ENCODE results near the gene FHOD3. TPM values are rescaled to one million over a fixed set of nuclear protein-coding genes. Genes with fewer than 3 reads are reported as not detected.

Gene FHOD3
- total RNA-seq, 4 donors from 2014 or later: 24.1 to 51.4 (median 33.8) TPM

DNA sequence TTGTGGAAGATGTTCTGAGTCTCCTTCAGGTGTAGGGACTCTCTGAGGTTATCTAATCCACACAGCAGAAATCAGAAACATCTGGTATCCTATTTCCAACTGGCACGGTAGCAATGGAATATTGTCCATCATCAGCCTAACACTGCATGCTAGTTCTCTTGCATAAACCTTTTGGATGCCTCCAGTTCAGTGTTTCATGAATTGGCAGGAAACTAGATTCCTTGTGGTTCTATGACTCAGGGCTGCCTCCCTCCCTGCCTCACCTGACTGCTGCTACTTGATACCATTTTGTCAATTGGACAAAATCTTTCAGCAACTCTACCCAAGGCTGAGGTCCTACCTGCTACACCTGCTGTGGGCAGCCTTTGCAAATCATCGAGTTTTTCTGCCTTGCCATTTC lies 400.4 kb downstream of the FHOD3 start:
- 62% methylated on average over 2 of the region's 2 CpGs for WGBS
- Histone ChIP-seq H3K36me3 (no peaks in the 10 kb centered on the region), H3K9me3 (no peaks in the 10 kb centered on the region), H3K4me1 (peaks cover 5 to 48% (median 34%) of the 10 kb centered on the region in 4 donors), H3K27me3 (no peaks in the 10 kb centered on the region), H3K4me3 (no peak overlapping the region), H3K27ac (replicated peaks in 1 of 4) (no peak overlapping the region)
- no peak for DNase-seq (ENCODE audit: extremely low spot score)
- no peak for TF ChIP-seq EP300 (IDR thresholded peaks at IDR 0.05)
- TF ChIP-seq, protein P1, sequence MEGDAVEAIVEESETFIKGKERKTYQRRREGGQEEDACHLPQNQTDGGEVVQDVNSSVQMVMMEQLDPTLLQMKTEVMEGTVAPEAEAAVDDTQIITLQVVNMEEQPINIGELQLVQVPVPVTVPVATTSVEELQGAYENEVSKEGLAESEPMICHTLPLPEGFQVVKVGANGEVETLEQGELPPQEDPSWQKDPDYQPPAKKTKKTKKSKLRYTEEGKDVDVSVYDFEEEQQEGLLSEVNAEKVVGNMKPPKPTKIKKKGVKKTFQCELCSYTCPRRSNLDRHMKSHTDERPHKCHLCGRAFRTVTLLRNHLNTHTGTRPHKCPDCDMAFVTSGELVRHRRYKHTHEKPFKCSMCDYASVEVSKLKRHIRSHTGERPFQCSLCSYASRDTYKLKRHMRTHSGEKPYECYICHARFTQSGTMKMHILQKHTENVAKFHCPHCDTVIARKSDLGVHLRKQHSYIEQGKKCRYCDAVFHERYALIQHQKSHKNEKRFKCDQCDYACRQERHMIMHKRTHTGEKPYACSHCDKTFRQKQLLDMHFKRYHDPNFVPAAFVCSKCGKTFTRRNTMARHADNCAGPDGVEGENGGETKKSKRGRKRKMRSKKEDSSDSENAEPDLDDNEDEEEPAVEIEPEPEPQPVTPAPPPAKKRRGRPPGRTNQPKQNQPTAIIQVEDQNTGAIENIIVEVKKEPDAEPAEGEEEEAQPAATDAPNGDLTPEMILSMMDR (IDR thresholded peaks at IDR 0.05): no peak
- no peak for TF ChIP-seq POLR2A (IDR thresholded peaks at IDR 0.05; ENCODE audit: low read depth)
- peak; percentile 54 to 61 for TF ChIP-seq POLR2AphosphoS5 (IDR thresholded peaks at IDR 0.05)
- intact Hi-C loops (cut with DNase I): no loop called here

DNA sequence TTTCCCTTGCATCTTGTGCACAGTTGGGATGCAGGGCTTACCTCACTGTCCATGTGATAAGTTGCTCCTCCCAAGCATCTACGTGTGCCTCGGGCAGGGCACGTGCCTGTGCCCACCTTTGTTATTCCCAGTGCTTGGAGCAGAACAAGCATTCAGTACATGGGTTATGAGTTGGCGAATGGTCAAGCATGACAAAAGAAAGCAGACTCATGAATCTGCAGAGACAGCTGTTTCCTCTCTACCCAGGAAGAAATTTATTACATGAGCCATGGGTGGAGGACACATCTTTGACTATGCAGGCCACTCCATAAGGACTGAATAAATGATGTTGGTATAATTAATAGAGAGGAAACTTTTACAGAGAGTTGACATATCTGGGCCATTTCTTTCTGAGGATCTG lies 403.4 kb downstream of the FHOD3 start:
- intact Hi-C loops (cut with DNase I): no loop called here
- no peaks in the 10 kb centered on the region for H3K36me3 ChIP-seq
- no peak for TF ChIP-seq POLR2A (IDR thresholded peaks at IDR 0.05; ENCODE audit: low read depth)
- no peak for TF ChIP-seq POLR2AphosphoS5 (IDR thresholded peaks at IDR 0.05)
- TF ChIP-seq EP300 (IDR thresholded peaks at IDR 0.05): no peak
- TF ChIP-seq, protein P1 (IDR thresholded peaks at IDR 0.05): no peak
- 78% methylated on average over 4 of the region's 4 CpGs for WGBS
- no peaks in the 10 kb centered on the region for H3K27me3 ChIP-seq
- H3K27ac ChIP-seq (replicated peaks in 1 of 4): no peak overlapping the region
- H3K4me3 ChIP-seq: no peak overlapping the region
- no peak for DNase-seq (ENCODE audit: extremely low spot score)
- H3K9me3 ChIP-seq: no peaks in the 10 kb centered on the region
- H3K4me1 ChIP-seq: peaks cover 9 to 56% (median 42%) of the 10 kb centered on the region in 4 donors

DNA sequence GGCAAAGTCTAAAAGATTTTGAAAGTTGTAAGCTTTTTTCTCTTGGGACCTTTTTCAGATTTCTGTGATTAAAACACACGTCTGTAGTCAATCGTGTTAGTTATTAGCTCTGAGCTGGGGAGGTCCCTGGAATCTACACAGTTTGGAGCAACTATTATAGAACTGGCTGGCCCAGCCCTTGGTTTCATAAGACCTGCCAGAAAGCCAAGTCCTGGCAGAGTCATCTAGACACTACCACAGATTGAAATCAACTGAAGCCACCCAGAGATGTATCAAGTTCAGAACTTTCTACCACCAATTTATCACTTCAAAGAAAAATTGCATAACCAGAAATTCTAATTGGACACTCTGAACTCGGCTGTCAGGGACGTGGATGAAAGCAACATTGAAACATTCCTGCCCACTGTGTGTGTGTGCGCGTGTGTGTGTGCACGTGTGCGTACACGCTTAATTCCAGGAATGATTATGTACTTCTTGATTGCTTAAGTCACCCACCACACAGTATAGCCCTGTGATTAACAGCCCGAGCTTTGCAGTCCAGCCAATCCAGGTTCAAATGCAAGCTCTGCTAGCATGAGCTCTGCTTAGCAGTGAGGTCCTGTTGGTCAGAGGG lies 405.0 kb downstream of the FHOD3 start:
- H3K27me3 ChIP-seq: no peaks in the 10 kb centered on the region
- H3K27ac ChIP-seq (replicated peaks in 1 of 4): peak overlapping the region; percentile 21 to 73 (median 52)
- no peak for TF ChIP-seq POLR2A (IDR thresholded peaks at IDR 0.05; ENCODE audit: low read depth)
- peak in 1 of 2 donors; percentile 46 for TF ChIP-seq POLR2AphosphoS5 (IDR thresholded peaks at IDR 0.05)
- H3K4me3 ChIP-seq: no peak overlapping the region
- 69% methylated on average over 9 of the region's 10 CpGs for WGBS
- no peaks in the 10 kb centered on the region for H3K36me3 ChIP-seq
- peaks cover 9 to 62% (median 50%) of the 10 kb centered on the region in 4 donors for H3K4me1 ChIP-seq
- no peak for DNase-seq (ENCODE audit: extremely low spot score)
- intact Hi-C loops (cut with DNase I): no loop called here
- no peaks in the 10 kb centered on the region for H3K9me3 ChIP-seq

DNA sequence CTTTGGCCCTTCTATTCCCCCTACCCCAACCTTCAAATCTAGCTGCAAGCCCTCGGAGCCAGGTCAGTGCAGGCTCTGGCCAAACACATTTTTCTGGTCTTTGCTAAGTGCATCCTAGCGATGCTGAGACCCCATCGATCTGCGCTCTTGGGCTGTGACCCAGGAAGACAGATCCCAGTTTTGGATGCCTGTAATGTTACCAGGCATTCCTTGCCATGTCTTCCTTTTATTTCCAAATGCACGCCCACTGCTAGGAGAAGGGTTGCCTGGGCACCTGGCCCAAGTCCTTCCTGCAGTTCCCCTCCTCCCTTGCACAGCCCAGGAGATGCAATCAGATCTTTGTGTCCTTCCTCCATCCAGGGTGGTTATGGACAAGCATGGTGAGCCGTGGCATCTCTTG lies 406.6 kb downstream of the FHOD3 start:
- intact Hi-C loops (cut with DNase I): no loop called here
- Histone ChIP-seq H3K4me1 (peaks cover 12 to 64% (median 43%) of the 10 kb centered on the region in 4 donors), H3K27ac (replicated peaks in 1 of 4) (peak overlapping the region; percentile 44 to 73 (median 56)), H3K36me3 (peaks cover 0 to 3% (median 0%) of the 10 kb centered on the region in 4 donors), H3K4me3 (no peak overlapping the region), H3K27me3 (no peaks in the 10 kb centered on the region), H3K9me3 (no peaks in the 10 kb centered on the region)
- 88% methylated on average over 6 of the region's 6 CpGs for WGBS
- no peak for DNase-seq (ENCODE audit: extremely low spot score)
- TF ChIP-seq POLR2AphosphoS5 (IDR thresholded peaks at IDR 0.05) (no peak), POLR2A (IDR thresholded peaks at IDR 0.05; ENCODE audit: low read depth) (no peak), EP300 (IDR thresholded peaks at IDR 0.05) (no peak)
- TF ChIP-seq, protein P1 (IDR thresholded peaks at IDR 0.05): no peak

DNA sequence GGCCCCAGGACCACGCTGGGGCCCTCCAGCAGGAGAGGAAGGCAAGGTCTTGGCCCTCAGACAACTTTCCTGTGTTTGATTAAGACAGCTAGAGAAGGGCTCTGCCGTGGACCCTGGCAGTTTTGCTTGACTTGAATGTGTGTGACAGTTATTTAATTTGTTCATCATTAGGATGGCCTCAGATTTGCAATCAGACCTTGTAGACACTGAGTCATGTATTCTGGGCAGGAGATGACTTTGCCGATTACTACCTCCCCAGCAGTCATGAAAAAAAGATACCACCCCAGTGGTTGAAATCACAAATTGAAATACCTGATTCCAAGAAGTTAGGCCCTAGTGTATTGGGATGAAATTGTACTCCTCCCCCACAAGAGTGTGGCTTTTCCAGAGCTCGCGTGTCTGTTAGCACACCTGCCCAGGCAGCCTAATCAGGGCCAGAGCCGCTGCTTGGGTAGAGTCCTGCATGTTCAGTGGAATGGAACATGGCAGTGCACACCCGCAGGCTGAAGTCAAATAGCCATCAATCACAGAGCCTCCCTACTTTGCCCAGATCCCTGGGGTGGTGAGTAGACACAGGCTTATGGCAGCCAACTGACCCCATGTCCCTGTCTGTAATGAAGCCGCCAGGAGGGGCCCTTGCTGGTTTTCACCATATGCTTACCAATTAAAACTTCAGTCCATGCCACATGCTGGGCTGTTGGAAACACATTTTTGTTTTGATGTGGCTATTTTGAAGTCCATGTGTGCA lies 408.8 kb downstream of the FHOD3 start:
- Histone ChIP-seq H3K27ac (replicated peaks in 1 of 4) (peak overlapping the region; percentile 18 to 73 (median 56)), H3K4me1 (peaks cover 15 to 70% (median 45%) of the 10 kb centered on the region in 4 donors), H3K4me3 (no peak overlapping the region), H3K36me3 (peaks cover 0 to 8% (median 0%) of the 10 kb centered on the region in 4 donors), H3K27me3 (no peaks in the 10 kb centered on the region), H3K9me3 (no peaks in the 10 kb centered on the region)
- intact Hi-C loops (cut with DNase I): no loop called here
- no peak for DNase-seq (ENCODE audit: extremely low spot score)
- TF ChIP-seq EP300 (IDR thresholded peaks at IDR 0.05): no peak
- TF ChIP-seq, protein P1 (IDR thresholded peaks at IDR 0.05): no peak
- no peak for TF ChIP-seq POLR2AphosphoS5 (IDR thresholded peaks at IDR 0.05)
- TF ChIP-seq POLR2A (IDR thresholded peaks at IDR 0.05; ENCODE audit: low read depth): no peak
- 76% methylated on average over 7 of the region's 8 CpGs for WGBS

All from esophagus muscularis mucosa (tissue), 4 donors.